ENCODE measurements around the gene VMP1.
"Not testable (repeated sequence)": the region's sequence is repeated elsewhere in the genome, so short reads cannot be mapped to it uniquely, and the experiment has no call there.

VMP1 gene

GRCh38 chr17:59858167-59858816 is 150.8 kb downstream of the VMP1 start:
- no peak for DNase-seq (ENCODE audit: low read depth in 2 of 2)

DNA sequence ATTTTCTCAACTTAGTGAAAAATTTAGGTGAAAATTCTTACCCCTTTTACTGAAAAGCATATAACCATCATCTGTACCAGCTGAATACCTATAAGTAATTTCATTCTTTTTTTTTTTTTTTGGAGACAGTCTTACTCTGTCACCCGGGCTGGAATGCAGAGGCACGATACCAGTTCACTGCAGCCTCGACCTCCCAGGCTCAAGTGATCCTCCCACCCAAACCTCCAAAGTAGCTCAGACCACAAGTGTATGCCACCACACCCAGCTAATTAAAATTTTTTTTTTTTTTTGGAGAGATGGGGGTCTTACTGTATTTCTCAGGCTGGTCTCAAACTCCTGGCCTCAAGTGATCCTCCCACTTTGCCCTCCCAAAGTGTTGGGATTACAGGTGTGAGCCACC is 151.5 kb downstream of the VMP1 start:
- DNase-seq (ENCODE audit: low read depth in 2 of 2) = no peak

GRCh38 chr17:59859444-59860025 is 152.1 kb downstream of the VMP1 start:
- DNase-seq (ENCODE audit: low read depth in 2 of 2) = no peak

DNA sequence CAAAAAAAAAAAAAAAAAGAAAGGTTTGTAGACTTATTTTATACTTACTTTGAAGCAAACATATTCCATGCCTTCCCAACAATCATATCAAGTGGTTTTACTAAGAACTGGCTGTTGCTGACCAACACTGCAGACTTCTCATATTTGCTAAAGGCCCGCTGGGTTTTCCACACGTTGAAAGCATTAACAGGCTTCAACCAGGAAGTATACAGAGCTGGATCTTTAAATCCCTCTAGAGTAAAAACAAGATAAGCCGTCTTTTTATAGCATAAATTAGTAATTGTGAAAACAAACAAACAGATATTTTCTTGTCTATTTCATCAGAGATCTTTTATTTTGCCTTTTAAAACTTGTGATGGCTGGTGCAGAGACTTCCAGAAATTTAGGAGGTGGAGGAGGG is 156.2 kb downstream of the VMP1 start:
- DNase-seq (ENCODE audit: low read depth in 2 of 2) = no peak

DNA sequence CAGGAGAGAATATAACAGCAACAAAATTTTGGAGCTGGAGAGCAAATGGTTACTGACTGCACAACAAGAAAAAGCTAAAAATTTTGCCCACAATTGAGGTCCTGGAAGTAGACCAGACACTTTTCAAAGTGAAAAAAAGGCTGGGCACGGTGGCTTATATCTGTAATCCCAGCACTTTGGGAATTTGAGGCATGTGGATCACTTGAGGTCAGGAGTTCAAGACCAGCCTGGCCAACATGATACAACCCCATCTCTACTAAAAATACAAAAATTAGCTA is 162.4 kb downstream of the VMP1 start:
- no peak for DNase-seq (ENCODE audit: low read depth in 2 of 2)

- DNase-seq (ENCODE audit: low read depth in 2 of 2) = no peak
Observed at GRCh38 chr17:59870482-59870881, 163.0 kb downstream of the VMP1 start.

GRCh38 chr17:59872351-59872750 is 164.9 kb downstream of the VMP1 start:
- DNase-seq (ENCODE audit: low read depth in 2 of 2) = no peak

DNA sequence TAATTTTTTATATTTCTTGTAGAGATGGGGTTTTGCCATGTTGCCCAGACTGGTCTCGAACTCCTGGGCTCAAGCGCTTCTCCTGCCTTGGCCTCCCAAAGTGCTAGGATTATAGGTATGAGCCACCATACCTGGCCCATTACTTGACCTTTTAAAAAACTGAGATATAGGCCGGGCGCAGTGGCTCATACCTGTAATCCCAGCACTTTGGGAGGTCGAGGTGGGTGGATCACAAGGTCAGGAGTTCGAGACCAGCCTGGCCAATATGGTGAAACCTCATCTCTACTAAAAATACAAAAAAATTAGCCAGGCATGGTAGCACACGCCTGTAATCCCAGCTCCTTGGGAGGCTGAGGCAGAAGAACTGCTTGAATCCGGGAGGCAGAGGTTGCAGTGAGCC is 166.0 kb downstream of the VMP1 start:
- DNase-seq (ENCODE audit: low read depth in 2 of 2) = not testable (repeated sequence)

- DNase-seq (ENCODE audit: low read depth in 2 of 2) = no peak
Observed at GRCh38 chr17:59874376-59874775, 166.9 kb downstream of the VMP1 start.

DNA sequence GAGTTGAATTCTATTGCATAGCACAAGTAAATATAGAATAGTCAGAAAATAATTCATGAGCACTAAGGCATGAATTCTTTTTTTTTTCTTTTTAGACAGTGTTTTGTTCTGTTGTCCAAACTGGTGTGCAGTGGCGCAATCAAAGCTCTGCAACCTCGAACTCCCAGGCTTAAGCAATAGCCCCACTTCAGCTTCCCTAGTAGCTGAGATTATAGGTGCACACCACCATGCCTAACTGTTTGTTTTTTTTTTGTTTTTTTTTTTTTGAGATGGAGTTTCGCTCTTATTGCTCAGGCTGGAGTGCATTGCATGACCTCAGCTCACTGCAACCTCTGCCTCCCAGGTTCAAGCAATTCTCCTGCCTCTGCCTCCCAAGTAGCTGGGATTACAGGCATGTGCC is 168.7 kb downstream of the VMP1 start:
- no peak for DNase-seq (ENCODE audit: low read depth in 2 of 2)

DNA sequence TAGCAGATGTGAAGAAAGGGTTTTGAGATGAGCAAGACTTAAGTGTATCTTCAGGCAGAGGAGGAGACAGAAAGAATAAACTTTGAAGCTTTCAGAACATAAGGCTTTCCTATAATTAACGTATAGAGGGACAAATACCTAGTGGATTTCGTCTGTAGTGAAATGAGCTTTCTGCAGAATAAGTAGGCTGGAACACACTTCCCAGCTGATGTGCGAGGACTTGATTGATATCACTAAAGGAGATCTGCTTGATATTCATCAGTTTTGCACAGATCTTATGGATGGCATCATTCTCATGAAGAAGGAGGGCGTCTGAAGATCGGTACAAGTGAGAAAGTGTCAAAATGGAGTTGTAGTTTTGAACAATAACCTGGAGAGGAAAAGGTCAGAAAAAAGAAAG is 170.5 kb downstream of the VMP1 start:
- no peak for DNase-seq (ENCODE audit: low read depth in 2 of 2)

- DNase-seq (ENCODE audit: low read depth in 2 of 2) = no peak
Observed at GRCh38 chr17:59878624-59879023, 171.2 kb downstream of the VMP1 start.

GRCh38 chr17:59884861-59885260 is 177.4 kb downstream of the VMP1 start:
- no peak for DNase-seq (ENCODE audit: low read depth in 2 of 2)

DNA sequence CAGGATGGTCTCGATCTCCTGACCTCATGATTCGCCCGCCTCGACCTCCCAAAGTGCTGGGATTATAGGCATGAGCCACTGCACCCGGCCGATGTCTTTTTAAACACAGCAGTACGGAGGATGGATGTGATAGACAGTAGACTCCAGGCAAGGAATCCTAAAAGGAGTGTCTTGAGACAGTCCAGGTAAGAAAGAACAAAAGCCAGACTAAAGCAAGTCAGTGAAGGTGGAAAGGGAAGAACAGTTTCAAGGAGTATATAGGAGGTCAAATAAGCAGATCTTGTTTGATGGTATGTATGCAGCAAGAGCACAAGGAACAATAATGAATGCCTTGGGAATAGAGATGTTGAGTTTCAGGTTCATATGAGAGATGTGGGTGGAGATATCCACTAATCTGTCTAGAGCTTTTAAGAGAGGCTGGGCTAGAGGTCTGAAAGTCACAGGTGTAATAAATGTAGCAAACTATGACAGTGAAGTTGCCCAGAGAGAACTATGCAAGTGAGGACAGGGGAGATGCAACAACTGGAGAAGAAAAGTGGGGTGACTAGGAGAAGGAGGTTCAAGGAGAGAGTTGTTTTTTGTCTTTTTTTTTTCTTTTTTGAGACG is 180.8 kb downstream of the VMP1 start:
- DNase-seq (ENCODE audit: low read depth in 2 of 2) = no peak

DNA sequence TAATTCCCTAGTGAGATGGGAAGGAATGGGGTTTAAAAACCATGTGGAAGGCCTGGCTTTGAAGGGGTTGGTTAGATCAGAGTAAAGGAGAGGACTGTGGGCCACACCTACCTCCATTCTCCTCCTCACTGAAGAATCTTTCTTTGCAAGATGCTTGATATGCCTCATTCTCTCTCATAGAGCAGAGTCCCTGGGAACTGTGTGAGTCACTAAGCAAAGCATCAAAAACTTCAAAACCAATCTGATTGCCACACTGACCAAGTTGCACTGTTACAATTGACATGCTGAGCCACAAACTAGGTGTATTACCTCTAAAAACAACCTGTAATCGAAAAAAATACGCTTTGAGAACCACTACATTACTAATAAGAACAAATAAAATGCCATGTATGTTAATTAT is 183.3 kb downstream of the VMP1 start:
- no peak for DNase-seq (ENCODE audit: low read depth in 2 of 2)
